Measurements from ENCODE around the gene MYEOV.

DNA sequence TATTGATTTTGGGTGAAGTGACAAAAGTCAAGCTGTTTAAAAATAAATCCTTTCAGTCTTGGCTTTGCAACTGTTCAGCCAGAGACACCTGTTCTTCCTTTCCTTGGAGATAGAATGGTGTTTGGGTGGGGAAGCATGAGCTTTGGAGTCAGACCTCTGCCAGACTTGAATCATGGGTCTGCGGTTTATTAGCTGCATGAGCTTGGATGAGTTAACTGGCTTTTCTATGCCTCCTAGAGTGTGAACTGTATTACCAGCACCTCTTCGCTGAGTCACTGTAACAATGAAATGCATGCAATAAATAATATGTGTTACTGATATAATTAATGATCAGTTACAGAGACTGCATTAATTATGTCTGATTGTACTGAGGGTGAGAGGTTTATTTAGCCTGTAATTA is 13.5 kb upstream of the MYEOV start:
- TF ChIP-seq, protein P1, sequence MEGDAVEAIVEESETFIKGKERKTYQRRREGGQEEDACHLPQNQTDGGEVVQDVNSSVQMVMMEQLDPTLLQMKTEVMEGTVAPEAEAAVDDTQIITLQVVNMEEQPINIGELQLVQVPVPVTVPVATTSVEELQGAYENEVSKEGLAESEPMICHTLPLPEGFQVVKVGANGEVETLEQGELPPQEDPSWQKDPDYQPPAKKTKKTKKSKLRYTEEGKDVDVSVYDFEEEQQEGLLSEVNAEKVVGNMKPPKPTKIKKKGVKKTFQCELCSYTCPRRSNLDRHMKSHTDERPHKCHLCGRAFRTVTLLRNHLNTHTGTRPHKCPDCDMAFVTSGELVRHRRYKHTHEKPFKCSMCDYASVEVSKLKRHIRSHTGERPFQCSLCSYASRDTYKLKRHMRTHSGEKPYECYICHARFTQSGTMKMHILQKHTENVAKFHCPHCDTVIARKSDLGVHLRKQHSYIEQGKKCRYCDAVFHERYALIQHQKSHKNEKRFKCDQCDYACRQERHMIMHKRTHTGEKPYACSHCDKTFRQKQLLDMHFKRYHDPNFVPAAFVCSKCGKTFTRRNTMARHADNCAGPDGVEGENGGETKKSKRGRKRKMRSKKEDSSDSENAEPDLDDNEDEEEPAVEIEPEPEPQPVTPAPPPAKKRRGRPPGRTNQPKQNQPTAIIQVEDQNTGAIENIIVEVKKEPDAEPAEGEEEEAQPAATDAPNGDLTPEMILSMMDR (IDR thresholded peaks at IDR 0.05), result no peak
- TF ChIP-seq EP300 (IDR thresholded peaks at IDR 0.05; ENCODE audit: low read depth), result no peak

Measured in transverse colon (tissue), 3 donors.